HG03575 (cell line): ENCODE data around the gene ZNF787.

Experiments
- ATAC-seq: cut with Tn5 transposase; IDR thresholded peaks from one replicate; pipeline ENCODE4 v1.9.1; 2021; ENCODE audit not compliant: unreplicated experiment, insufficient number of reproducible peaks, low FRiP score; ENCODE audit errors: extremely low read depth

Gene ZNF787

DNA sequence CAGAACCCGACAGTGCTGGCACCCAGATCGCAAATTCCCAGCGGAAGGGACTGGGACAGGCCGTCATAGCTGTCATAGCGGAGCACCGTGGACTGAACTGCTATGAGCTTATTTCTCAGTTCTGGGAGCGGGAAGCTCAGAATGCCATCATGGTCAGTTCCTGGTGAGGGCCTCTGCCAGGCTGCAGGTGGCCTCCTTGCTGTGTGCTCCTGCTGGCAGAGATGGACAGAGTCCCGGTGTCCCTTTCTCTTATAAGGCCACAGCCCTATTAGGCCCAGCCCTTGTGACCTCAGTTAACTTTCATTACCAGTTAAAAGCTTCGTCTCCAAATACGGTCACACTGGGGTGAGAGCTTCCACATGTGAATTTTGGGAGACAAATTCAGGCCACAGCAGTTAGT lies 24.6 kb upstream of the ZNF787 start:
- no peak for ATAC-seq

DNA sequence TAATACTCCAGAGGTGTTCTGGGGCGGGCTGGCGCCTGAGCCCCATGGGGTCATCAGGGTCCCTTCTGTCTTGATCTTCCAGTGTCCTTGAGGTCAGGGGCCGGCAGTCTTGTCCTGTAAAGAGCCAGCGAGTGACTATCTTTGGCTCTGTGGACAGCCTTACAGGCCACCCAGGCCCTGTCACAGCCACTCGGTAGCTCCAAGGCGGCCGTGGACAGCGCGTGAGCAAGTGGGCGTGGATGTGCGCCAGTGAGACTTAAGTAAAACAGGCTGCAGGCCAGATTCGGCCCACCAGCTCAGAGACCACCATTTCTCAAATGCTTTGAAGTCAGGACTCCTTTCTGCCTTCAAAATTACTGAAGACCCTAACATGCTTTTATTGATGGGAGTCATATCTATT lies 23.7 kb upstream of the ZNF787 start:
- ATAC-seq = no peak

DNA sequence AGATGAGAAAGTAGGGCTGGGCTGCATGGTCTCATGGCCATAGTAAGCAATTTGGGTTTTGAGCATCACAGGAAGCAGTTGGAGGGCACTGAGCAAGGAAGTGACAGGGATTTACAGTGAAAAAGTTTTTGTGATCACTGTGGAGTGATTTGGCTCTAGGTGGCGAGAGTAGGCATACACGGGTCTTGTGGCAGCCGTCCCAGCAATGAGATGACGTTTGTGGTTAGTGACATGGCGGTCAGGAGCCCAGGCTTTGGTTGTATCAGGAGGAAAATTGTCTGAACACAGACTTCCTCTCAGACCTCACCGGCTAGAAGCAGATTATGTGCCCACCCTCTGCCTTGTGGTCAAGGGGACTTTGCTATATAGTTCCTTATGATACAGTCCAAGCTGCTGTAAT lies 23.3 kb upstream of the ZNF787 start:
- no peak for ATAC-seq

DNA sequence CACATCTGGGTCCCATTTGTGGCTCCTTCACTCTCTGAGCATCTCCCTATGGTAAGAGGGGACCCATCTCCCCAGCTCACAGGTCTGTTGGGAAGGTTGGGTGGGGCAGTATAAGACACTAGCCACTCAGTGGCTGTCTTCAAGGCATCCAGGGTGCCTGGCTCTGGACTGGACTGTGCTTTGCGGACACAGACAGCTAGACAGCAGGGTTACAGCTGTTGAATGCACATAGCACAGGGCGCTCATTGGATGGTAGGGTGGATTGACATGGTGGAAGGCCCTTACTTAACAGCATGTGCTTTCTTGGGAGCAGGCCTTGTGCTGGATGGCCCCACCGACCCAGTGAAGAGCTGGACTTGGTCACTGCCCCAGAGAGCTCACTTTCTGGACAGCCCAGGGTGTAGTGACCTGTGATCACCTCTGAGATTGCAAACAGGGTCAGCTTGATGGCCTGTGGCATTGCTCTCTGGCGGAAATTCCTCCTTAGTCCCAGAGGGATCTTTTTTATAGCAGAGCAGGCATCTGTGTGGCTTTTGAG lies 21.9 kb upstream of the ZNF787 start:
- ATAC-seq = no peak

DNA sequence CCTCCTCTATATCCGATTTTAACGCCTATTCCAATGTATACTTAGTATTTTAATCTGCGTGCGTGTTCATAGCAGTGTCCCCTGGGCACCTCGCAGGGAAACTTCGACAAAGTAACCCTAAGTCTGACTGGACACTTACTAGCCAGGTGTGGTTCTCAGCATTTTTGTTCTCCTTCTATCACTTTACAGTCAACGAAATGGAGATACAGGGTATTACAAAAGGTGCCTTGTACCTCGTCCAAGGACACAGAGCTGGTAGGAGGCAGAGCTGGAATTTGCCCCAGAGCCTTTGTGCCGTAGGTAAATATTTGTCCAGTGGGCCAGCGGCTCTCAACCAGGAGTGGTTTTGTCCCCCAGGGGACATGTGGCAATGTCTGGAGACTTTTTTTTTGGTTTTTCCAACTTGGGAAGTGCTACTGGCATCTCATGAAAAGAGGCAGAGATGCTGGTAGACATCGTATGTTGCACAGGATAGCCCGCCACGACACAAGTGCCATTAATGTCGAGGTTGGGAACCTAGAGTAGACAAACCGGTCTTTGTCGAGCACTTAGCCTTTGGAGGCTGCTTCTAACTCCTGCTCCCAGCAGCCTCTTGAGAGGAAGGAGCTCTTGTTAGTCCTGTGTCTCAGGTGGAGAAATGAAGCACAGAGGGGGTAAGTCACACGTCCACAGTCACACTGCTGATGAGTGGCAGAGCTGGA lies 21.1 kb upstream of the ZNF787 start:
- no peak for ATAC-seq

DNA sequence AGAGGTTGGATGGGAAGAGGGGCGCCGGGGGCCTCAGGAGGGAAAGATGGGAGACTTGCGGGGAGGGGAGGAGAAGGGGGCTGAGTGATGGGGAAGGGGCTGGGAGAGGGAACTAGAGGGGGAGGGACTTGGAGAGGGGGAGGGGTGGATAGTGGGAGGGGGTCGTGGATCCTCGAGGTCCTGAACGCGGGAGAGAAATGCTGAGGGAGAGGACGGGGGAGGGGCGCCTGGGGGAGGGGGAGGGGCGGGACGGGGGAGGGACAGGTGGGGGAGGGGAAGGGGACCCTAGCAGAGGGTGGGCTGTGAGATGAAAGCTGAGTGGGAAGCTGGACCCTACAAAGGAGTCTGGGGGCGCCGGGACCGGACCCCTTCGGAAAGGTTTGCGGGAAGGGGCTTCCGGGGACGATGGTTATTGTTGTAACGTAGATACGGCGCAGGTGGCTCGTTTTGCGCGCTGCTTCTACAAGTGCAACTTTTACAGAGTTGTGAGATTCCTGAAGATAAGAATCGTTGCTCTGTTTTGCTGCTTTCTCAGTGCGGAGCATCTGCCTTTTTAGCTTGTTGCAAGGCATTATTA lies 20.4 kb upstream of the ZNF787 start:
- no peak for ATAC-seq

DNA sequence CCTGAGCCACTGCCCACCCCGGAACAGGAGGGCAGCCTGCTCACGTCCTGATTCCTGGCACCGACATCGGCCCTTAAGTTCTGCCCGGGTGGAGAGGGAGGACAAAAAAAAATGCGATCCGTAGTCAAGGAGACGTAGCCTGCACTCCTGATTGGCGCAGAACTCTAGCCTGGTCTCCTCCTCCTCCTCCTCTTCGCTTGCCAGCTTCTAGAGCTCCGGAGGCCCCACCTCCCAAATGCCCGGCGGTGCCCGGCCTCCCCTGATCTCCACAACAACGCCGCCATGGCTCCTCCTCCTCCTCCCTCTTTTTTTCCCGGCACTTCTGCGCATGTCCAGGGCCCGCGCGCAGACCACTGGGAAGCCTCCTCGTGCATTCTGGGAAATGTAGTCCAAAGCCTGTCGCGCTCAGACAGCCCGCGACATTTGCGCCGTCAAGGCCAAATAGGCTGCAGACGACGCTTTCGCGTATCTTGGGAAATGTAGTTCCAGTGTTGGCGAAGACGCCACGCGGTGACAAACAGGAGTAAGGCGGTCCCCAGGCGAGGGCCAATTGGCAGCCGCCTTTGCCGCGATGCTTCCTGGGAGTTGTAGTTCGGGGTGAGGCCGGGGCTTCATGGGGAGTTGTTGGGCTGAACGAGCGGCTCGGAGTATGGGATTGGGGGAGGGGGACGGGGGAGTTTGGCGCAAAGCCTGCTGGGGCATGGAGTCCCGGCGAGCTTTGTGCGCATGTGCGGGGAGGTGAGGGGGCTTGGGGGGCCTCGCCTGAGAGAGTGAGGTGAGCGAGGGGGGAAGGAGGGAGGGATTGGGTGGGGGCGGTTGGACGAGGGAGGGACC lies 19.7 kb upstream of the ZNF787 start, which contains the start of gene ZNF444:
ZNF444 (plus strand) TSS at position 705 of the 834 bp plus-strand sequence. CDS start 5,625 bp downstream, outside the sequence.
- ATAC-seq = peak; percentile 69

DNA sequence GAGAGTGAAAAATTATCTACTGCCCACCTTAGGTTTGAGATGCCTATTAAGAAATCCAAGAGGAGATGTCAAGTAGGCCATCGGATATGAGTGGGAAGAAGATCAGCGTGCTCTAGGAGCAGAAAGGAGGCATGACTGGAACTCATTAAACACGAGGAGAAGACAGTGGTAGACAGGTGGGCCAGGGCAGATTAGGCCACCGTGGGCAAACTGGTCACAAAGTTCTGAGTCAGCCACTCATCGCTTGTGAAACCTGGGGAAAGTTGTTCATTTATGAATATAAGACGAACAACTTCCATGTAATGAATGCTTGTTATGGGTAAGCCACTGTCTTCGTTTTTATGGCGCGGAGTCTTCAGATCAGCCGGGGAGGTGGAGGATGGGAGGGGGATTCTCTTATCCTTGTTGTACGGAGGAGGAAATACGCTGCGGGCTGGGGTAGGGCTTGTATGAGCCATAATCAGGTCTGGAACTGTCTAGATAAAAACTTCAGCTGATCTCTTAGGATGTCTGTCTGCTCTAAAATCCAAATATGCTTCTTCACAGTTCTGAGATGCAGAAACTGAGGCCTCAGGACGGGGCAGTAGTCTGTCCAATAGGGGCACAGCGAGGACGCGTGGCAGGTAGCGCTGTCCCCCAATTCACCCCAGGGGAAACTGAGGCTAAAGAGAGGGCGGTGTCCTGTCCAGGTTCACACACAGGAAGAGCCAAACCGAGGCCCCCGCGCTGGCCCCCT lies 18.9 kb upstream of the ZNF787 start:
- ATAC-seq = no peak

DNA sequence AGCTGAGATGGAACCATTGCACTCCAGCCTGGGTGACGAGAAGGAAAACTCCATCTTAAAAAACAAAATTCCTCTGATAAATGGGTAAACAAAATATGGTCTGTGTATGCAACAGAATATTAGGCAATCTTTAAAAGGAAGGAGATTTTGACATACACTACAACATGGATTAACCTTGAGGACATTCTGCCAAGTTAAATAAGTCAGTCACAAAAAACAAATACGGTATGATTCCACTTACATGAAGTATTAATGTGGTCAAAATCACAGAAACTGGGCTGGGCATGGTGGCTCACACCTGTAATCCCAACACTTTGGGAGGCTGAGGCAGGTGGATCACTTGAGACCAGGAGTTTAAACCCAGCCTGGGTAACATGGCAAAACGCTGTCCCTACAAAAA lies 17.0 kb upstream of the ZNF787 start:
- no peak for ATAC-seq

DNA sequence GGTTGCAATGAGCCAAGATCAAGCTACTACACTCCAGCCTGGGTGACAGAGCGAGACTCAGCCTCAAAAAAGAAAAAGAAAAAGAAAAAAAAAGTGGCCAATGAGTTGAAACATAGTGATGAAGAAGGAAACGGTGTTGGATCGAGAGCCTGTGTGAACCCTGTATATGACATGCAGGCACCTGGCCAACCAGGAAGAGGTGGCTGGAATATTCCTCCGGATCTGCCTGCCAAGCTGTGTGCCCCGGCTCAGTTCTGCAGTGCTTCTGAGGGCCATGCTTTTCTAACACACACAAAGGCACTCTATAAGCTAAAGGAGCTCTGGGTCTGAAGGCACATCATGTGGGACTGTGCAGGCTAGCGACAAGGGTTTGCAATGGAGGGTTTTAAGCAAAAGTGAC lies 16.3 kb upstream of the ZNF787 start:
- ATAC-seq = no peak

DNA sequence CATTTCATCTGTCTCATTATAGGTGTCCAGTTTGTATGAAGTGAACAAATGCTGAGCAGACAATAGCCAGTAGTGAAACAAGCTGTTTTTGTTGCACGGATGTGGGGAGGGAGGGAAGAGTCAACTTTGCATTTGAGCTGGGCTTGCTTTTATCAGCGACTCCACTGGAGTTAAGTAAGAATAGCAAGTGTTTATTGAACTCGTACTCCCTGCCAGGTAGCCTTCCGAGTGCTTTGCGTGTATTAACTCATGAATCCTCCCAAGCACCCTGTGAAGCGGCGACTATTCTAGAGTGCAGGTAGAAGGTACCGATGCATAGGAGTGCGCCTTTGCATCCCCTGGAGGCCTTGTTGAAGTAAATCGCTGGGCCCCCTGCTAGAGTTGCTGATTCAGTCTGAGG lies 15.3 kb upstream of the ZNF787 start:
- no peak for ATAC-seq

DNA sequence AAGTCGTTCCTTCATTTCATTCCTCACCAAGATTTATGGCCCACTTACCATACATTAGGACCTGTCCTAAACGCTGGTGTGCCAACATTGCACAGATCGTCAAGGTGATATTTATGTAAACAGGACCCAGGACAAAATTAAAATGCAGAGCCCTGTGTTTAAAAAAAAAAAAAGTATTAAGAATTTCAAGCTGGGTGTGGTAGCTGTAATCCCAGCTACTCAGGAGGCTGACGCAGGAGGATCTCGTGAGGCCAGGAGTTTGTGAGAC lies 13.5 kb upstream of the ZNF787 start:
- no peak for ATAC-seq

DNA sequence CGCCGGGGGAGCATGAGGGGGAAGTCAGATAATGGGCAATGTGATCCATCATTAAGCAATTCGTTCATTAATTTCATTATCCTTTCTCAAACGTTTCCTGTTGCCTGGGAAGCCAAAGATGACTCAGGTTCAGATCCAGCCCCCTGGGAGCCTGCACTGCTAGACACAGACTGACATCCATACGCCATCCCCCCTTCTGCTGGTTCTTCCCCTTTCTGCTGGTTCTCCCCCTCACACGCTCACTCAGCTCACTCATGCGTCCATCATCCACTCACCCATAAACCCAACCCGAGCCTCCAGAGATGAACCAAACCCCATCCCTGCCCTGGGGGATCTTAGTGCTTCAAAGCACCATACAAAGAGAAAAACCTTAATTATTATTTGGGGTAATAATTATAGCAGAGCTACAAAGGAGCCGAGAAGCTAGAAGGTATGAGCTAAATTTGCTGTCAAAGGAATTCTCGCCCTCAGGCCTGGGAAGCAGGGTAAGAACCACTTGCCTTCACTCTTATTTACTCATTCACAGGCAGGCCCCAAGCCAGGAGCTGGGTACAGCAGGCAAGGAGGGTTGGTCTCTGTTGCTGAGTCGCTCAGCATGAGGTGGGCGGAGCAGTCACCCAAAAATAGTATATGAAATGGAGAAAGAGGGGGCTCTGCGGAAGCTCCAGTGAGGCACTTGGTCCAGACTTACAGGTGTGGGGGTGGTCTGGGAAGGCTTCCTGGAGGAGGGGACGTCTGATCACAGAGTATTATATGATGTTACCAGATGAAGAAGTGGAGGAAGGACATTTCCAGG lies 13.0 kb upstream of the ZNF787 start:
- ATAC-seq = no peak

DNA sequence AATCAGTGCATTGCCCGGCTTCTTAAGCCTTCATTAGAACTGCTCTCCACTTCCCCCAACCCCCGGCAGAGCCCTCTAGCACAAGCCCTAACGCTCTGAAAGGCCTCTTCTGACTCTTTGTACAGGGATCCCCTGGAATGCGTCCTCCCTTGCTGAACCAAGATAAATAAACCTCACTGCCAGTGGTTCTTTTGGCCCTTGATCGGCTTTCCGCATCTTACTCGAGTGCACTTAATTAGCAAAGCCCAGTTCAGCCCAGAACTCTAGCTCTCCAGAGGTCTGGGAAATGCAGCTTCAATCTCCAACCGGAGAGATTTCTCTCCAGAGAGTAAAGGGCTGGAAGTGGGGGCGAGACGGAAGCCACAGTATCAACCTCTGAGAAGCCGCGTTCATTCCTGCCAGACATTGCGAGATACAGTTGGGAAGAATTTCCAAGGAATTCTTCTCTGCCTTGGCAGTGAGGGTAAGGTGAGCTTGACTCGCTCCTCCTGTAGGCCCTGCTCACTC lies 11.3 kb upstream of the ZNF787 start:
- ATAC-seq = no peak

DNA sequence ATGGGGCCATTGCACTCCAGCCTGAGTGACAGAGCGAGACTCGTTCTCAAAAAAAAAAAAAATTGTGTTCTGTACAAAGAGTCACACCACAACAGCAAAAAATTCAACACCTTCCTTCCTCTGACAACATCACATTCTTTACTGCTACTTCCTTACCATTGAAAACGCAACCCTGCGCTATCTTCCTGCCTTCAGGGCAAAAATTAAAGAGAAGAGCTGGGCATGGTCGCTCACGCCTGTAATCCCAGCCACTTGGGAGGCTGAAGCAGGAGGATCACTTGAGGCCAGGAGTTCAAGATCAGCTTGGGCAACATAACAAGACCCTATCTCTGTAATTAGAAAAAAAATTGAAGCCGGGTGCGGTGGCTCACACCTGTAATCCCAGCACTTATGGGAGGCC lies 10.6 kb upstream of the ZNF787 start:
- no peak for ATAC-seq

DNA sequence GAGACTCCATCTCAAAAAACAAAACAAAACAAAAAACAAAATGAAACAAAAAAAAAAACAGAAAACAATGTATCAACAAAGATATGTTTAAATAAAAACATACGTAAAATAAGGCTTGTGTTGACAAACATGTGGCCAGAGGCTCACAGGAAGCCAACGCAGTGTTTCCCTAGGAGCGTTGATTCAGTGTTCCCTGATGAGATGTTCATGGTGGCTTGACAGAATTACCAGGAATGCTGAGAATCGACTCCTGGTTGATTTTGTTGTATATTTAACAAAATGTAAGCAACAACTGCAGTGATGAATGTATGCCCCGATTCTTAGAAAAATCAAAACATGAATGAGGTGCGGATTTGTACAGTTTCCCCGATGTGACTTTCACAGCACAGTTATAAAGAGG lies 8.9 kb upstream of the ZNF787 start:
- ATAC-seq = no peak

DNA sequence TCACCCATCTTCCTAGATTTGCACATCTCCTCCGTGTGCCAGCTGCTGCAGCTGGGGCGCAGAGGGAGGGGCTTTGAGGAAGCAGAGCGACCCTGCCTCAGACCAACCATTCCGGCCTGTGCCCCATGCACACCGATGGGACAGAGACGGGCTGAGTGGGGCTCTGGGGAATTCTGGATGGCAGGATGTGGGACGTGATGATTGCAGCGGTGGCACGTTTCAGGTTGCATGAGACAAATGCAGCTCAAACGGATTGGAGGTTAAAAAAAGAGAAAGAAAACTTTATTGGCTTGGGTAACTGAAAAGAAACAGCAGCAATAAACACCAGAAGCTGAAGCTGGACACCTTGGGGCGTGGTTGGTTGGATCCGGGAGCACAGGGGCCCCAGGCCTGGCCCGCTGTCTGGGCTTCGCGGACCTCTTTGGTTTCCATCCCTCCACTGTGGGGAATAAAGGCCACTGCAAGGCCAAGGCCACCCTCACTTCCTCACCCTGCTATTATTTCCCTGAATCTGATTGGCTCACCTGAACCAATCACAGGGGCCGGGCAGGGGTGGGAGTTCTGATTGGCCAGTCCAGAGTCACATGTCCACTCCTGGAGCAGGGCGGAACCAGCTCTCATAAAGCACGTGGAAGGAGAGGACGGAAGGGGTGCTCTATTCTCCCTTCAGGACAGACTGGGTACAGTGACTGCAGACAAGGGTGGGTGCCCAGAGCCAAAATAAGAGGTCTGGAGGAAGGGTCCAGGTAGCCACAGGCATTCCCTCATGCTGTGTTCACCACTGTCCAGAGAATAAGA lies 6.1 kb upstream of the ZNF787 start:
- no peak for ATAC-seq
